KMS-11 (cell line): Measurements from ENCODE around the gene FOXE3.
"Not testable (repeated sequence)": the region's sequence is repeated elsewhere in the genome, so short reads cannot be mapped to it uniquely, and the experiment has no call there.

Experiments
- H2AFZ ChIP-seq: fragments of 200-600 bp; sonication (generic); 2 replicates; pipeline ENCODE4 v1.6.1; 2016; ENCODE audit warnings: antibody characterized with exemption, mixed run types, low read depth
- H3K27ac ChIP-seq: fragments of 200-600 bp; sonication (generic); 2 replicates; pipeline ENCODE4 v1.6.1; 2016; ENCODE audit warnings: mild to moderate bottlenecking, mixed run types
- H3K27me3 ChIP-seq: fragments of 200-600 bp; sonication (generic); 2 replicates; pipeline ENCODE4 v1.6.1; 2017; ENCODE audit warnings: mild to moderate bottlenecking, low read depth, mixed run types, moderate library complexity; ENCODE audit not compliant: insufficient read depth
- H3K36me3 ChIP-seq: fragments of 200-600 bp; sonication (generic); 2 replicates; pipeline ENCODE4 v1.6.1; 2017; ENCODE audit warnings: mild to moderate bottlenecking, mixed run types; ENCODE audit not compliant: insufficient read depth
- H3K4me1 ChIP-seq: fragments of 200-600 bp; sonication (generic); 2 replicates; pipeline ENCODE4 v1.6.1; 2016; ENCODE audit warnings: mild to moderate bottlenecking, low read depth, mixed run types; ENCODE audit not compliant: poor library complexity, severe bottlenecking
- H3K4me2 ChIP-seq: fragments of 200-600 bp; sonication (generic); 2 replicates; pipeline ENCODE4 v1.7.0; 2016; ENCODE audit warnings: mild to moderate bottlenecking, mixed run types
- H3K4me3 ChIP-seq: fragments of 200-600 bp; sonication (generic); IDR thresholded peaks from 2 replicates; pipeline ENCODE4 v1.6.1; 2017; ENCODE audit warnings: low read depth, low read length, mixed read lengths; ENCODE audit not compliant: insufficient read depth
- H3K79me2 ChIP-seq: fragments of 200-600 bp; sonication (generic); 2 replicates; pipeline ENCODE4 v1.6.1; 2016; ENCODE audit warnings: low read depth, mixed run types; ENCODE audit not compliant: insufficient read depth
- H3K9ac ChIP-seq: fragments of 200-600 bp; sonication (generic); 2 replicates; pipeline ENCODE4 v1.6.1; 2016; ENCODE audit warnings: mild to moderate bottlenecking, mixed run types
- H4K20me1 ChIP-seq: fragments of 200-600 bp; sonication (generic); 2 replicates; pipeline ENCODE4 v1.6.1; 2016; ENCODE audit warnings: mild to moderate bottlenecking, mixed run types; ENCODE audit not compliant: insufficient read depth
- CTCF ChIP-seq: fragments of 200-600 bp; sonication (generic); conservative IDR thresholded peaks from 2 replicates; pipeline ENCODE4 v1.6.1; 2017; ENCODE audit warnings: low read depth, mild to moderate bottlenecking, antibody characterized with exemption, low read length, moderate library complexity, mixed read lengths

FOXE3 gene

DNA sequence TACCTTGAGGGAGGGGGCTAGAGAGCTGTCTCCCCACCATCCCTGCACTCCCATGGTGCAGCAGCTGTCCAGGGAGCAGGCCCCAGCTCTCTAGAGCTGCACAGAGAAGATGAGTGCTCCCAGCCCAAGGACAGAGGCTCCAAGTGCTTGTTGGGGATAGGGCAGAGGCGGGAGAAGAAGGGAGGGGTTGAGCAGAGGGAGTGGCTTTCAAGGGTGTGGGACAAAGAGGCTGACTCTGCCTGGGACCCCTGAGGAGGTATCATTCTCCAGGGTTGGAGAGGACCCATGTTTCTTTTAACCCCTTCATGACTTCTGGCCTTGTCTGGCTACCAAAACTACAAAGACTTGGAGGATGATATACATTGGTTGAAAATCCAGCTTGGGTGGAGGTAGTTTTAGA lies 36.3 kb downstream of the FOXE3 start:
- Histone ChIP-seq H3K79me2 (no peaks in the 10 kb centered on the region), H3K4me1 (peaks cover 8% of the 10 kb centered on the region), H3K4me3 (no peak overlapping the region), H3K27me3 (no peaks in the 10 kb centered on the region), H2AFZ (no peak overlapping the region), H3K4me2 (no peak overlapping the region), H3K36me3 (no peaks in the 10 kb centered on the region), H3K27ac (no peak overlapping the region), H3K9ac (no peak overlapping the region), H4K20me1 (no peaks in the 10 kb centered on the region)
- TF ChIP-seq CTCF: no peak

GRCh38 chr1:47453910-47454309 lies 37.8 kb downstream of the FOXE3 start:
- H3K4me1 ChIP-seq, H3K9ac ChIP-seq, H3K36me3 ChIP-seq, H3K27me3 ChIP-seq, H3K4me2 ChIP-seq, H4K20me1 ChIP-seq, H3K4me3 ChIP-seq, H3K79me2 ChIP-seq, H2AFZ ChIP-seq, H3K27ac ChIP-seq: not testable (repeated sequence)

- peaks cover 19% of the 10 kb centered on the region for H3K4me1 ChIP-seq
- H3K27ac ChIP-seq: no peak overlapping the region
- H3K9ac ChIP-seq: no peak overlapping the region
- no peaks in the 10 kb centered on the region for H3K79me2 ChIP-seq
- H3K27me3 ChIP-seq: no peaks in the 10 kb centered on the region
- no peak overlapping the region for H3K4me2 ChIP-seq
- no peak overlapping the region for H2AFZ ChIP-seq
- no peak overlapping the region for H3K4me3 ChIP-seq
- no peaks in the 10 kb centered on the region for H4K20me1 ChIP-seq
- TF ChIP-seq CTCF: no peak
- H3K36me3 ChIP-seq: no peaks in the 10 kb centered on the region
These were observed 40.2 kb downstream of the FOXE3 start for GRCh38 chr1:47456250-47456649.

DNA sequence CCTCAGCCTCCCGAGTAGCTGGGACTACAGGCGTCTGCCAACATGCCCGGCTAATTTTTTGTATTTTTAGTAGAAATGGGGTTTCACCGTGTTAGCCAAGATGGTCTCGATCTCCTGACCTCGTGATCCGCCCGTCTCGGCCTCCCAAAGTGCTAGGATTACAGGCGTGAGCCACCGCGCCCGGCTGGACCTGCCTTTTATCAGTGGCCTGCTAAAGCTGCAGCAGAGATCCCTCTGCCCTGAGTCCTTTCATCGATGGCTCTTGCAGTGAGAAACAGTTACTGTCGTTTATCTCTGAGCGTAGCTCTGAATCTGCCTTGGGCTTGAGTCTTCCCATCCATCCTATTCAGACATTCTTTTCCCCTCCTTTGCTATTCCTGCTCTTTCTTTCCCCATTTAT lies 41.5 kb downstream of the FOXE3 start:
- H4K20me1 ChIP-seq, H3K27ac ChIP-seq, H3K4me2 ChIP-seq, H3K27me3 ChIP-seq, H3K79me2 ChIP-seq, H3K36me3 ChIP-seq, H3K9ac ChIP-seq, H2AFZ ChIP-seq, H3K4me3 ChIP-seq: not testable (repeated sequence)
- peaks cover 19% of the 10 kb centered on the region for H3K4me1 ChIP-seq

GRCh38 chr1:47459253-47459788 lies 43.2 kb downstream of the FOXE3 start:
- no peak overlapping the region for H3K27ac ChIP-seq
- no peak overlapping the region for H3K4me3 ChIP-seq

More at GRCh38 chr1:47459253-47459788, 43.2 kb downstream of the FOXE3 start:
- Histone ChIP-seq H4K20me1 (no peaks in the 10 kb centered on the region), H3K4me1 (peaks cover 11% of the 10 kb centered on the region), H2AFZ (no peak overlapping the region), H3K79me2 (no peaks in the 10 kb centered on the region), H3K4me2 (no peak overlapping the region), H3K36me3 (no peaks in the 10 kb centered on the region), H3K9ac (no peak overlapping the region), H3K27me3 (no peaks in the 10 kb centered on the region)
- TF ChIP-seq CTCF: no peak
